Testis (tissue), 3 donors: ENCODE data around the gene CTBP2. TPM values are rescaled to one million over a fixed set of nuclear protein-coding genes. Genes with fewer than 3 reads are reported as not detected.

Experiments used
- DNase-seq: peaks from one replicate; pipeline ENCODE4 v3.0.0-alpha.2; 2019
- H3K27ac ChIP-seq, 2 donors: fragments of 200-600 bp; sonication (generic); one replicate each; pipeline ENCODE4 v1.5.1; 2019
- H3K27me3 ChIP-seq: fragments of 200-600 bp; sonication (generic); one replicate; pipeline ENCODE4 v1.5.1; 2019
- H3K36me3 ChIP-seq: fragments of 200-600 bp; sonication (generic); one replicate; pipeline ENCODE4 v1.5.1; 2017; ENCODE audit warnings: low read depth; ENCODE audit errors: missing control alignments
- H3K4me1 ChIP-seq: fragments of 200-600 bp; sonication (generic); one replicate; pipeline ENCODE4 v1.5.1; 2019
- H3K4me3 ChIP-seq, 2 donors: fragments of 200-600 bp; sonication (generic); one replicate each; pipeline ENCODE4 v1.5.1; 2017 to 2019
- H3K9me3 ChIP-seq: fragments of 200-600 bp; sonication (generic); one replicate; pipeline ENCODE4 v1.5.1; 2017
- CTCF ChIP-seq, 3 experiments: fragments of 450-650 bp in 2 of 3; fragments of 200-600 bp in 1 of 3; sonication (generic) in 1 of 3; IDR thresholded peaks; one replicate each; pipeline ENCODE4 v1.5.1; 2016 to 2019; ENCODE audit warnings: antibody characterized with exemption in 3 of 3, mild to moderate bottlenecking in 2 of 3, moderate library complexity in 1 of 3
- POLR2A ChIP-seq: fragments of 450-650 bp; IDR thresholded peaks from one replicate; pipeline ENCODE4 v1.6.1; 2017; ENCODE audit warnings: antibody characterized with exemption, mild to moderate bottlenecking, moderate library complexity
- WGBS, 2 donors: methylation state at CpG; one replicate each; pipeline ENCODE4 v1.1.5; 2018; 5-methylcytosine and 5-hydroxymethylcytosine counted together
- intact Hi-C: fragments of 100-400 bp; cut with DNase I; formaldehyde crosslinking; loops from one replicate; pipeline ENCODE4 v1.15.1; 2023; ENCODE audit warnings: low total_unique reads
- polyA plus RNA-seq: library from polyadenylated mRNA; stranded (reverse); fragments of 350-450 nt; fragmentation: Illumina TruSeq; extraction: RNeasy Lipid Tissue Mini Kit (QIAGEN cat#74804); gene quantifications from one replicate; pipeline ENCODE4 v1.2.3, GENCODE V29; 2014; ENCODE audit warnings: low read depth, low replicate concordance; ENCODE audit not compliant: insufficient read depth
- total RNA-seq, 2 donors: library from RNA; depleted of rRNA; stranded (reverse); fragments of >200 nt; gene quantifications; one replicate each; pipeline ENCODE4 v1.2.3, GENCODE V29; 2016

Gene CTBP2
- total and polyA plus RNA-seq, 3 donors from 2014 or later: 44.7 to 79.5 (median 52.4) TPM

- Histone ChIP-seq H3K4me1 (peaks cover 19% of the 10 kb centered on the region), H3K36me3 (no peaks in the 10 kb centered on the region)
- intact Hi-C loops: no loop called here
Observed at GRCh38 chr10:125128397-125129075, 31.8 kb downstream of the CTBP2 start.

GRCh38 chr10:125127986-125128385 is 32.4 kb downstream of the CTBP2 start:
- H3K9me3 ChIP-seq: no peaks in the 10 kb centered on the region
- no peak for DNase-seq
- no peaks in the 10 kb centered on the region for H3K27me3 ChIP-seq
- H3K27ac ChIP-seq: no peak overlapping the region
- TF ChIP-seq CTCF (IDR thresholded peaks at IDR 0.05) (no peak), POLR2A (no peak)
- intact Hi-C loops: no loop called here
- H3K4me1 ChIP-seq: peaks cover 25% of the 10 kb centered on the region
- WGBS, 2 donors: 65 to 68% methylated on average over 3 of the region's 3 CpGs
- H3K4me3 ChIP-seq: no peak overlapping the region
- no peaks in the 10 kb centered on the region for H3K36me3 ChIP-seq

More at GRCh38 chr10:125128397-125129075, 31.8 kb downstream of the CTBP2 start:
- no peak overlapping the region for H3K4me3 ChIP-seq
- no peaks in the 10 kb centered on the region for H3K9me3 ChIP-seq
- no peak for DNase-seq
- no peak overlapping the region for H3K27ac ChIP-seq
- H3K27me3 ChIP-seq: no peaks in the 10 kb centered on the region
- 81% methylated on average over 8 of the region's 8 CpGs for WGBS, 2 donors
- no peak for TF ChIP-seq POLR2A

- H3K9me3 ChIP-seq: no peaks in the 10 kb centered on the region
- WGBS, 2 donors: 86 to 94% methylated on average over 5 of the region's 5 CpGs
- no peak overlapping the region for H3K4me3 ChIP-seq
- intact Hi-C loops: no loop called here
- no peak for TF ChIP-seq CTCF (IDR thresholded peaks at IDR 0.05)
- TF ChIP-seq POLR2A: no peak
- H3K27ac ChIP-seq: no peak overlapping the region
- no peaks in the 10 kb centered on the region for H3K27me3 ChIP-seq
- peaks cover 31% of the 10 kb centered on the region for H3K4me1 ChIP-seq
- H3K36me3 ChIP-seq: no peaks in the 10 kb centered on the region
- no peak for DNase-seq
Observed at GRCh38 chr10:125127110-125127509, 33.3 kb downstream of the CTBP2 start.

- no peaks in the 10 kb centered on the region for H3K9me3 ChIP-seq
- H3K4me3 ChIP-seq: no peak overlapping the region
- no peak overlapping the region for H3K27ac ChIP-seq
- no peak for DNase-seq
- no peaks in the 10 kb centered on the region for H3K27me3 ChIP-seq
- WGBS, 2 donors: 86 to 92% methylated on average over 16 to 22 of the region's 22 CpGs
- H3K4me1 ChIP-seq: peaks cover 32% of the 10 kb centered on the region
- no peaks in the 10 kb centered on the region for H3K36me3 ChIP-seq
- intact Hi-C loops: no loop called here
- TF ChIP-seq CTCF (IDR thresholded peaks at IDR 0.05) (no peak), POLR2A (no peak)
Observed at GRCh38 chr10:125125951-125126735, 34.2 kb downstream of the CTBP2 start.

- no peak overlapping the region for H3K4me3 ChIP-seq
- H3K27ac ChIP-seq: peak overlapping the region; percentile 28 to 86
- no peaks in the 10 kb centered on the region for H3K27me3 ChIP-seq
- 58 to 60% methylated on average over 10 of the region's 10 CpGs for WGBS, 2 donors
- intact Hi-C loops: no loop called here
- H3K9me3 ChIP-seq: no peaks in the 10 kb centered on the region
- no peaks in the 10 kb centered on the region for H3K36me3 ChIP-seq
- no peak for TF ChIP-seq CTCF (IDR thresholded peaks at IDR 0.05)
- TF ChIP-seq POLR2A: no peak
- H3K4me1 ChIP-seq: peaks cover 44% of the 10 kb centered on the region
- no peak for DNase-seq
Observed at GRCh38 chr10:125124907-125125306, 35.5 kb downstream of the CTBP2 start.
